ENCODE results near the gene CAMTA1.

CAMTA1 gene

GRCh38 chr1:6889875-6890480 is 104.7 kb downstream of the CAMTA1 start:
- Histone ChIP-seq H3K4me3 (ENCODE audit: insufficient read depth, low read length, poor library complexity, severe bottlenecking) (no peak overlapping the region), H3K27me3 (ENCODE audit: low read length) (no peaks in the 10 kb centered on the region), H2AFZ (ENCODE audit: low read depth, low read length, severe bottlenecking) (no peak overlapping the region), H3K36me3 (ENCODE audit: low read length) (no peaks in the 10 kb centered on the region), H3F3A (ENCODE audit: insufficient read depth) (no peaks in the 10 kb centered on the region), H3K9ac (ENCODE audit: low read length) (no peak overlapping the region), H3K4me2 (ENCODE audit: low read depth, low read length, poor library complexity, severe bottlenecking) (no peak overlapping the region), H3K79me2 (ENCODE audit: insufficient read depth, low read length) (no peaks in the 10 kb centered on the region), H3K27ac (ENCODE audit: low read depth, low read length) (no peak overlapping the region), H3K9me3 (ENCODE audit: insufficient read depth, low read length) (no peaks in the 10 kb centered on the region), H4K20me1 (ENCODE audit: low read depth, low read length) (no peaks in the 10 kb centered on the region), H3K9me2 (replicated peaks; ENCODE audit: insufficient read depth, low read length) (no peaks in the 10 kb centered on the region)
- peak; percentile 62 for TF ChIP-seq CTCF (IDR thresholded peaks at IDR 0.05; ENCODE audit: insufficient read depth, low read length, poor library complexity, severe bottlenecking)
- TF ChIP-seq EZH2phosphoT487 (conservative IDR thresholded peaks at IDR 0.05; ENCODE audit: low read length) = no peak

- Histone ChIP-seq H3F3A (ENCODE audit: insufficient read depth) (no peaks in the 10 kb centered on the region), H2AFZ (ENCODE audit: low read depth, low read length, severe bottlenecking) (no peak overlapping the region), H3K27ac (ENCODE audit: low read depth, low read length) (no peak overlapping the region), H3K36me3 (ENCODE audit: low read length) (no peaks in the 10 kb centered on the region), H3K27me3 (ENCODE audit: low read length) (no peaks in the 10 kb centered on the region), H4K20me1 (ENCODE audit: low read depth, low read length) (no peaks in the 10 kb centered on the region), H3K79me2 (ENCODE audit: insufficient read depth, low read length) (no peaks in the 10 kb centered on the region), H3K9me2 (replicated peaks; ENCODE audit: insufficient read depth, low read length) (no peaks in the 10 kb centered on the region), H3K4me3 (ENCODE audit: insufficient read depth, low read length, poor library complexity, severe bottlenecking) (no peak overlapping the region), H3K9me3 (ENCODE audit: insufficient read depth, low read length) (no peaks in the 10 kb centered on the region), H3K9ac (ENCODE audit: low read length) (no peak overlapping the region), H3K4me2 (ENCODE audit: low read depth, low read length, poor library complexity, severe bottlenecking) (no peak overlapping the region)
- TF ChIP-seq EZH2phosphoT487 (conservative IDR thresholded peaks at IDR 0.05; ENCODE audit: low read length) (no peak), CTCF (IDR thresholded peaks at IDR 0.05; ENCODE audit: insufficient read depth, low read length, poor library complexity, severe bottlenecking) (no peak)
Measured at GRCh38 chr1:6890686-6891085, 105.4 kb downstream of the CAMTA1 start.

GRCh38 chr1:6891781-6892579 is 106.7 kb downstream of the CAMTA1 start:
- H4K20me1 ChIP-seq (ENCODE audit: low read depth, low read length) = no peaks in the 10 kb centered on the region
- no peak overlapping the region for H3K9ac ChIP-seq (ENCODE audit: low read length)
- no peaks in the 10 kb centered on the region for H3K9me2 ChIP-seq (replicated peaks; ENCODE audit: insufficient read depth, low read length)
- H3F3A ChIP-seq (ENCODE audit: insufficient read depth) = no peaks in the 10 kb centered on the region
- TF ChIP-seq EZH2phosphoT487 (conservative IDR thresholded peaks at IDR 0.05; ENCODE audit: low read length) (no peak), CTCF (IDR thresholded peaks at IDR 0.05; ENCODE audit: insufficient read depth, low read length, poor library complexity, severe bottlenecking) (no peak)
- no peak overlapping the region for H3K4me2 ChIP-seq (ENCODE audit: low read depth, low read length, poor library complexity, severe bottlenecking)
- no peak overlapping the region for H3K27ac ChIP-seq (ENCODE audit: low read depth, low read length)
- no peaks in the 10 kb centered on the region for H3K9me3 ChIP-seq (ENCODE audit: insufficient read depth, low read length)
- H3K79me2 ChIP-seq (ENCODE audit: insufficient read depth, low read length) = no peaks in the 10 kb centered on the region
- no peak overlapping the region for H2AFZ ChIP-seq (ENCODE audit: low read depth, low read length, severe bottlenecking)
- H3K27me3 ChIP-seq (ENCODE audit: low read length) = no peaks in the 10 kb centered on the region
- no peaks in the 10 kb centered on the region for H3K36me3 ChIP-seq (ENCODE audit: low read length)
- no peak overlapping the region for H3K4me3 ChIP-seq (ENCODE audit: insufficient read depth, low read length, poor library complexity, severe bottlenecking)

Measured in SU-DHL-6 (cell line).